ENCODE results near the gene SPG7.

GRCh38 chr16:89525146-89525913, 17.1 kb downstream of the SPG7 start:
- no peak for TF ChIP-seq MAX (IDR thresholded peaks at IDR 0.05)
- TF ChIP-seq NFIC (IDR thresholded peaks at IDR 0.05): no peak
- TF ChIP-seq USF1 (IDR thresholded peaks at IDR 0.05): no peak
- no peak for TF ChIP-seq TCF12 (IDR thresholded peaks at IDR 0.05; ENCODE audit: low read depth)
- no peak for TF ChIP-seq TAF1 (IDR thresholded peaks at IDR 0.05; ENCODE audit: low read depth)
- TF ChIP-seq YY1 (IDR thresholded peaks at IDR 0.05; ENCODE audit: low read depth): no peak
- no peak for TF ChIP-seq EP300 (IDR thresholded peaks at IDR 0.05; ENCODE audit: borderline replicate concordance)
- TF ChIP-seq FOXM1 (IDR thresholded peaks at IDR 0.05; ENCODE audit: borderline replicate concordance, low read depth): no peak
- TF ChIP-seq TEAD4 (IDR thresholded peaks at IDR 0.05): no peak
- TF ChIP-seq CREB1 (IDR thresholded peaks at IDR 0.05; ENCODE audit: low read depth): no peak
- no peak for TF ChIP-seq REST (IDR thresholded peaks at IDR 0.05; ENCODE audit: low read depth)
- TF ChIP-seq RAD21 (IDR thresholded peaks at IDR 0.05; ENCODE audit: low read depth): no peak

Measured in Ishikawa (cell line).